Stimulated activated memory B cell treated with anti-CD40 and anti-IgM and Interleukin-4, amounts not matched to agents 10 μg/mL and 1 μg/mL and 100 μg/mL, for 72 hours (primary cell): Measurements from ENCODE around the gene PLXDC1.
A peak's percentile ranks its signal among the peaks of the same experiment; 100 is the strongest.

Experiments
- ATAC-seq: fragments of 150-1000 bp; cut with Tn5 transposase; 2 replicates; pipeline ENCODE4 v1.10.0; 2021
- H3K27ac Mint-ChIP-seq: one replicate; pipeline ENCODE4 v1.8.0; 2022; ENCODE audit warnings: mild to moderate bottlenecking, mixed read lengths
- H3K27me3 Mint-ChIP-seq: one replicate; pipeline ENCODE4 v1.8.0; 2022; ENCODE audit warnings: mixed read lengths
- H3K36me3 Mint-ChIP-seq: one replicate; pipeline ENCODE4 v1.8.0; 2022; ENCODE audit warnings: mixed read lengths
- H3K4me1 Mint-ChIP-seq: one replicate; pipeline ENCODE4 v1.8.0; 2022; ENCODE audit warnings: mixed read lengths
- H3K4me3 Mint-ChIP-seq: one replicate; pipeline ENCODE4 v1.8.0; 2022; ENCODE audit warnings: mild to moderate bottlenecking, moderate library complexity, mixed read lengths
- H3K9me3 Mint-ChIP-seq: one replicate; pipeline ENCODE4 v1.8.0; 2022; ENCODE audit warnings: mixed read lengths

Gene PLXDC1

GRCh38 chr17:39151150-39151942 is at the start of gene PLXDC1:
Gene PLXDC1, minus strand, starts transcription at chr17:39151637. Its CDS starts 200 bp downstream, at chr17:39151437.
- Mint-ChIP-seq H3K36me3 (no peaks in the 10 kb centered on the region), H3K4me1 (peaks cover 28% of the 10 kb centered on the region), H3K27ac (no peak within 1 kb of the TSS), H3K27me3 (peaks cover 48% of the 10 kb centered on the region), H3K4me3 (peak within 1 kb of the TSS; percentile 98), H3K9me3 (no peaks in the 10 kb centered on the region)
- ATAC-seq, result no peak

DNA sequence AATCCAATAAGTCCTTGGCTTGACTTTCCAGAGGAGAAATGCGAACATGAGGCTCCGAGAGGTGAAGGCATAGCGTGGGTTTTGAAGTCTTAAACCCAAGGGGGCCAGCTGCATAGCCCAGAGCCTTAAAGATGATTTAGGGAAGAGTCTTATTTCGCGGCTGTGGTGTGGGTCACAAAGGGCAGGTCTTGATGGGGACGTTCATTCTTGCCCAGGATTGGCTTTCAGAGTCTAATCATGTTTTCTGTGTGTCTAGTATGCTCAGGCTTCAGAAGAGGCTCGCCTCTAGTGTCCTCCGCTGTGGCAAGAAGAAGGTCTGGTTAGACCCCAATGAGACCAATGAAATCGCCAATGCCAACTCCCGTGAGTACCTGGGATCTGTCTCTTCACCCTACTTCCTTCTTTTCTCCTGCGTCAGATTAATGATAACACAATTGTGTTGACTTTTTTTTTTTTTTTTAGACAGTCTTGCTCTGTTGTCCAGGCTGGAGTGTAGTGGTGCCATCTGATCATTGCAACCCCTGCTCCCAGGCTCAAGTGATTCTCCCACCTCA is 49.6 kb upstream of the PLXDC1 start:
- H3K27ac Mint-ChIP-seq, result peak overlapping the region; percentile 100
- no peaks in the 10 kb centered on the region for H3K27me3 Mint-ChIP-seq
- no peak for ATAC-seq
- H3K9me3 Mint-ChIP-seq, result no peaks in the 10 kb centered on the region
- H3K4me3 Mint-ChIP-seq, result peak overlapping the region; percentile 96
- H3K36me3 Mint-ChIP-seq, result peaks cover 48% of the 10 kb centered on the region
- H3K4me1 Mint-ChIP-seq, result peaks cover 61% of the 10 kb centered on the region

DNA sequence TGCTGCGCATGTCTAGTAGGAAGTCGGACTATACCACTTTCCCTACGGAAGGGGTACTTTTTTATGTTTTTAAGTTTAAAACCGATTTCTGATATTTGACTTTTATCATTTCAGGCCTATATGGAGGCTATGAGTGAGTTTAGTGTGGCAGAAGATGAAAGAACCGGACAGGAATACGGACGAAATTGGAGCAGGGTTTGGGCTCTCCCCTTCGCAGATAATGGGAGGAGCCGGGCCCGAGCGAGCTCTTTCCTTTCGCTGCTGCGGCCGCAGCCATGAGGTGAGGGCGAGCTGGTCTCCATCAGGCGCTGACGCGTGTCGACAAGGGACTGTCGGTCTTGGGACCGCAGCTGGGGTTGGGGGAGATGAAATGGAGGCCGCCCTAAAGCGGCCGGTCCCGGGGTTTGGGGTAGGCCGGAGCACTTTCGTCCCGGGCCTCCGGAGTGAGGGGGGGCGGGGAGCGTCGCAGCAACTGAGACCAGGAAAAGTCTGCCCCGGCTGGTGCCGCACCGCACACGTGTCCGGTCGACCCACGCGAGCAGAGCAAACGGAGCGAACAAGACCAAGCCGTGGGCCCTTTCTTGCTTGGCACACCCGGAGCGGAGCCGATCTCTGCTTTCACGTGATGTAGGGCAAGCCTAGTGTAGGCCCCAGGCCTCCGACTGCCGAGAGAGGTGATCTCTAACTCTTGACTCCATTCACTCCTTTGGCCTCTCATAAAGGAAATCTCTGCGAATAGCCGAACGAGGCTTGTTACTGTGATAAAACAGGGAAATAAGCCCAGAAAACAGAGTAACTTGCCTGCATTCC is 48.8 kb upstream of the PLXDC1 start, which contains the start of gene RPL19:
Gene RPL19, plus strand, starts transcription at position 214 of the 810 bp plus-strand sequence. Its CDS starts 62 bp downstream, at position 276.
- Mint-ChIP-seq H3K27ac (peak within 1 kb of the TSS; percentile 100), H3K4me3 (peak within 1 kb of the TSS; percentile 96), H3K27me3 (no peaks in the 10 kb centered on the region), H3K4me1 (peaks cover 69% of the 10 kb centered on the region), H3K9me3 (no peaks in the 10 kb centered on the region), H3K36me3 (peaks cover 48% of the 10 kb centered on the region)
- ATAC-seq, result peak; percentile 83

- Mint-ChIP-seq H3K27me3 (no peaks in the 10 kb centered on the region), H3K4me3 (peak overlapping the region; percentile 96), H3K27ac (peak overlapping the region; percentile 100), H3K4me1 (peaks cover 66% of the 10 kb centered on the region), H3K9me3 (no peaks in the 10 kb centered on the region), H3K36me3 (peaks cover 43% of the 10 kb centered on the region)
- peak; percentile 79 for ATAC-seq
Measured at GRCh38 chr17:39199820-39200069, 48.3 kb upstream of the PLXDC1 start.

DNA sequence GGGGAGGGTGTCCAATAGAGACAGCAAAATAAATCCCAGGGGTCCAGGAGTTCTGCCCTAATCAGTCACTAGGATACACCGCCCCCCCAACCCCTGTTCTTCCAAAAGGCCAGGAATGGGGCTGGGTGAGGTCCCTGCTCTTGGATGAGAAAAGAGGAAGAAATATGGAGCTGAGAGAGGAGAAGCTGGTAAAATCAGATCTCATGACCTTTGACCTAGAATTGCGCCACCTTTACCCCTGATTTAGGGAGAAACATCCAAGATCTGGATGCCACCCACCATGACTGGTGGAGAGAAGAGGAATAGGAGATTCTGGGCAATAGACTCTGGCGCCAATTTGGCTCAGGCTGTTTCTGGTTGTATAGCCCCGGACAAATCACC is 46.7 kb upstream of the PLXDC1 start:
- Mint-ChIP-seq H3K4me1 (peaks cover 52% of the 10 kb centered on the region), H3K9me3 (no peaks in the 10 kb centered on the region), H3K27me3 (no peaks in the 10 kb centered on the region), H3K27ac (peak overlapping the region; percentile 65), H3K4me3 (peak overlapping the region; percentile 87), H3K36me3 (peaks cover 29% of the 10 kb centered on the region)
- no peak for ATAC-seq

DNA sequence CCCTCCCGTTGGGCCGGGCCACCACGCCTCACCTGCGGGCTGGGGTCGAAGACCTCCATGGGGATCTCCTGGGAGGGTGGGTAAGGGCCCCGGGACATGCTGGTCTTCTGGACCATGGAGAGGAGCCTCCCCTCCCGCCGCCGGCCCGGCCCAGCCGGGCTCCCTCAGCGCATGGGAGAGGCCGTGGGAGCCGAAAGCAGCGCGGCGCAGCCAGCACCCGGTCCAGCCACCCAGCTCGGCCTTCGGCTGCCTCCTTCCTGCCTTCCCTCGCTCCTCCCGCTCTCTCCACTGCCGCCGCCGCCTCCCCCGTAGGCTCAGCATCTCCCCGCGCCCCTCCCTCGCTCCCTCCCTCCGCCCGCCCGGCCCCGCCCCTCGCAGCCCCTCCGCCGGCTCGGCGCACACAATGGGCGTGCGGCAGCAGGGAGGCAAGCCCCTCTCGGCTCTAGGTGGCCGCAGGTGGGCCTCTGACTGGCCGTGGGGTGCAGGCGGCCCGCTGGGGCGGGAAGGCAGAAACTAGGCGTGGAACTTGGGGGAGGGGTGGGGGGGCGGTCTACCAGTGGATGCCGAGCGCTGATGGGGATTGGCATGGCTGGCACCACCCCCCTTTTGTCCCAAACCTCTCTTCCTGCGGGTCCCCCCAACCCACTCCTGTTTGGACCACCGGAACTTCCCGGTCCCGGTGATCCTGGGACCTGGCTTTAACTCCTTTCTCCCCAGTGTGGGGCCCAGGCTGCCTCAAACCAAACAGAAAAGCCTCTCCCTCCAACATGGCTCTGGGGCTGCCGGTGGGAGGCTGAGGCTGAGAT is 46.1 kb upstream of the PLXDC1 start, which contains the start of gene CACNB1:
Gene CACNB1, minus strand, starts transcription at position 290 of the 806 bp plus-strand sequence. Its CDS starts 174 bp downstream, at position 116.
- Mint-ChIP-seq H3K27me3 (no peaks in the 10 kb centered on the region), H3K4me1 (peaks cover 46% of the 10 kb centered on the region), H3K36me3 (peaks cover 25% of the 10 kb centered on the region), H3K27ac (peak within 1 kb of the TSS; percentile 65), H3K9me3 (no peaks in the 10 kb centered on the region), H3K4me3 (peak within 1 kb of the TSS; percentile 87)
- ATAC-seq, result peak; percentile 57

DNA sequence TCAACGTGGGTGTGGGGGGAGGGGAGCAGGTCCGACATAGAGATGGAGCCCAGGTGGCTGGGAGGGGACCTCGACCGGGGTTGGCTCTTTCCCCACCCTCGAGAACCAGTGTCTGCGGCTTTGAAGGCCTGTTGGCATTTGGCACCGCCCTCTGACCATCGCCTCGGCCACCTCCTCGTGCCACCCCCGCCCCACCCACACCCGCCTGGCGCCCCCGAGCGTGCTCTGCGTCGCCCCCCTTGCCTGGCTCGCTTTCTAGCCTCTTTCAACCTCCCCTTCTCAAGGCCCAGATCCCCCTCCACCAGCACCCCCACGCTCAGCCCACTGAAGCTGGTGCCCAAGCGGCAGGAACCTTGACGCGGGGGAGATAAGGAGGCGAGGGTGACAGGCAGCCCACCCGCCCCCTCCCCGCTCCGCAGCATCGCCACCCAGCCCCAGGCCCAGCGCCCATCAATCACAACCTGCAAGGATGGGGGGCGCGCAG is 45.4 kb upstream of the PLXDC1 start:
- H3K27ac Mint-ChIP-seq, result peak overlapping the region; percentile 65
- ATAC-seq, result no peak
- H3K4me1 Mint-ChIP-seq, result peaks cover 40% of the 10 kb centered on the region
- H3K4me3 Mint-ChIP-seq, result peak overlapping the region; percentile 87
- H3K9me3 Mint-ChIP-seq, result no peaks in the 10 kb centered on the region
- H3K36me3 Mint-ChIP-seq, result peaks cover 23% of the 10 kb centered on the region
- H3K27me3 Mint-ChIP-seq, result no peaks in the 10 kb centered on the region

GRCh38 chr17:39196241-39196807 is 44.9 kb upstream of the PLXDC1 start:
- Mint-ChIP-seq H3K27me3 (no peaks in the 10 kb centered on the region), H3K4me1 (peaks cover 35% of the 10 kb centered on the region), H3K36me3 (peaks cover 18% of the 10 kb centered on the region), H3K27ac (peak overlapping the region; percentile 65), H3K4me3 (peak overlapping the region; percentile 63), H3K9me3 (no peaks in the 10 kb centered on the region)
- ATAC-seq, result no peak

- Mint-ChIP-seq H3K9me3 (no peaks in the 10 kb centered on the region), H3K36me3 (peaks cover 12% of the 10 kb centered on the region), H3K27ac (peak overlapping the region; percentile 2), H3K4me3 (peak overlapping the region; percentile 63), H3K4me1 (peaks cover 29% of the 10 kb centered on the region), H3K27me3 (no peaks in the 10 kb centered on the region)
- ATAC-seq, result peak; percentile 35
Measured at GRCh38 chr17:39195568-39196160, 44.2 kb upstream of the PLXDC1 start.

GRCh38 chr17:39194985-39195524 is 43.6 kb upstream of the PLXDC1 start:
- Mint-ChIP-seq H3K27me3 (no peaks in the 10 kb centered on the region), H3K9me3 (no peaks in the 10 kb centered on the region), H3K36me3 (peaks cover 8% of the 10 kb centered on the region), H3K4me1 (peaks cover 25% of the 10 kb centered on the region), H3K4me3 (no peak overlapping the region), H3K27ac (peak overlapping the region; percentile 2)
- no peak for ATAC-seq

- Mint-ChIP-seq H3K4me1 (peaks cover 18% of the 10 kb centered on the region), H3K9me3 (no peaks in the 10 kb centered on the region)
Measured at GRCh38 chr17:39194089-39194984, 42.9 kb upstream of the PLXDC1 start.

DNA sequence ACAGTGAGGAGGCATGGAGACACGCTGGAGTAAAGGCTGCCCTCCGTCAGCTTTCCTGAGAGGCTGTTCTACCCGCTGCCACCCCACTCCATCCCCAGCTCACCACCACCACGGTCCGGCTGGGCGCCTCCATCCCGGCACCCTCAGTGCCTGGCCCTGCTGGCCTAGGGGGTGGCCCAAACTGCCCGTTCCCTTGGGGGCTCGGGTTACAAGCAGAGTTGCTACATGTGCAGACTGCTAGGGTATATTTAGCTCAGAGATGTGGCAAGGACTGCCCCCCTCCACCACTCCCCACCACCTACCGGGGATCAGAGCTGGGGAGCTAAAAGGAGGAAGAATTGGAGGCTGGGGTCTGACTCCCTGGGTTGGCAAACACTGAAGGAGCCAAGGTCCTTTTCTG is 41.9 kb upstream of the PLXDC1 start:
- H3K4me3 Mint-ChIP-seq, result no peak overlapping the region
- no peaks in the 10 kb centered on the region for H3K27me3 Mint-ChIP-seq
- no peak overlapping the region for H3K27ac Mint-ChIP-seq
- no peak for ATAC-seq
- peaks cover 17% of the 10 kb centered on the region for H3K4me1 Mint-ChIP-seq
- peaks cover 7% of the 10 kb centered on the region for H3K36me3 Mint-ChIP-seq
- H3K9me3 Mint-ChIP-seq, result no peaks in the 10 kb centered on the region

More at GRCh38 chr17:39194089-39194984, 42.9 kb upstream of the PLXDC1 start:
- Mint-ChIP-seq H3K4me3 (no peak overlapping the region), H3K36me3 (peaks cover 7% of the 10 kb centered on the region), H3K27ac (no peak overlapping the region), H3K27me3 (no peaks in the 10 kb centered on the region)
- ATAC-seq, result no peak

GRCh38 chr17:39192901-39193300 is 41.5 kb upstream of the PLXDC1 start:
- Mint-ChIP-seq H3K27ac (no peak overlapping the region), H3K4me1 (peaks cover 14% of the 10 kb centered on the region), H3K9me3 (no peaks in the 10 kb centered on the region), H3K4me3 (no peak overlapping the region), H3K36me3 (peaks cover 7% of the 10 kb centered on the region), H3K27me3 (no peaks in the 10 kb centered on the region)
- no peak for ATAC-seq
